HG03354 (cell line): ENCODE results near the gene SHBG.
"Not testable (repeated sequence)": the region's sequence is repeated elsewhere in the genome, so short reads cannot be mapped to it uniquely, and the experiment has no call there.

Experiments
- ATAC-seq: cut with Tn5 transposase; IDR thresholded peaks from one replicate; pipeline ENCODE4 v1.9.1; 2021; ENCODE audit warnings: mild to moderate bottlenecking; ENCODE audit not compliant: unreplicated experiment, poor library complexity, severe bottlenecking

The SHBG gene

GRCh38 chr17:7629939-7630571 is at the start of gene SHBG:
SHBG (plus strand) TSS chr17:7630135; CDS start chr17:7630173, 38 bp downstream.
- ATAC-seq: no peak

- no peak for ATAC-seq
Observed at GRCh38 chr17:7580604-7581575, 49.0 kb upstream of the SHBG start.

- ATAC-seq: no peak
Observed at GRCh38 chr17:7582396-7583252, 47.3 kb upstream of the SHBG start.

- ATAC-seq: peak; percentile 80
Observed at GRCh38 chr17:7583253-7584109, 46.5 kb upstream of the SHBG start, which contains the start of gene MPDU1. MPDU1 (plus strand) TSS chr17:7583852; CDS start chr17:7583863, 11 bp downstream.

- no peak for ATAC-seq
Observed at GRCh38 chr17:7586673-7587419, 43.1 kb upstream of the SHBG start.

- no peak for ATAC-seq
Observed at GRCh38 chr17:7587420-7588151, 42.3 kb upstream of the SHBG start.

GRCh38 chr17:7588553-7589203 is 41.3 kb upstream of the SHBG start:
- ATAC-seq: no peak

- ATAC-seq: no peak
Observed at GRCh38 chr17:7589204-7589868, 40.6 kb upstream of the SHBG start.

- ATAC-seq: no peak
Observed at GRCh38 chr17:7589891-7590691, 39.8 kb upstream of the SHBG start, which contains the start of gene SOX15. SOX15 (minus strand) TSS chr17:7590094; CDS start chr17:7589676, 418 bp downstream.

- ATAC-seq: no peak
Observed at GRCh38 chr17:7590743-7591142, 39.2 kb upstream of the SHBG start.

- ATAC-seq: no peak
Observed at GRCh38 chr17:7591596-7591995, 38.3 kb upstream of the SHBG start.

- no peak for ATAC-seq
Observed at GRCh38 chr17:7592422-7593021, 37.4 kb upstream of the SHBG start.

GRCh38 chr17:7593296-7593695 is 36.6 kb upstream of the SHBG start:
- ATAC-seq: no peak

- ATAC-seq: not testable (repeated sequence)
Observed at GRCh38 chr17:7597561-7597960, 32.4 kb upstream of the SHBG start.

GRCh38 chr17:7606280-7606679 is 23.7 kb upstream of the SHBG start:
- no peak for ATAC-seq
